ENCODE measurements around the gene ASB18. TPM values are rescaled to one million over a fixed set of nuclear protein-coding genes. Genes with fewer than 3 reads are reported as not detected.

ASB18 gene
- total RNA-seq, 1 experiment from 2014 or later: not detected

DNA sequence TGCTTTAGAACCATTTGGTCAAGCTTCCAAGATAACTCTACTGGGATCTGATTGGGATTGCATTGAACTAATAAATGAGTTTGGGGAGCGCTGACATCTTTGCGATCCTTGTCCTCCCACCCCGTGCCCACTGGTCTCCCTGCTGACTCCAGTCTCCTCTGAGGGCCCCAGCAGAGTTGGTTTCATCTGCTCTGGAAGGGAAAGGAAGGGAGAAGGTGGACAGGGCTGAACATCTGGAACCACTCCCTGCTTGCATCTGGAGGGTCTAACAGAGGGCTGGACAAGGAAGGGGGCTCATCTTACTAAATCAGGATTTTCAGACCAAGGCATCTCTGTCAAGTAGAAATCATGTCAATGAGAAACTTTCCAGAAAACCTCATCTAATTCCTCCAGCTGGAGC lies 108.8 kb downstream of the ASB18 start:
- ChIA-PET CTCF (no interaction called here), POLR2A (no interaction called here)
- intact Hi-C loops (cut with micrococcal nuclease): no loop called here
- TF ChIP-seq, protein P1, sequence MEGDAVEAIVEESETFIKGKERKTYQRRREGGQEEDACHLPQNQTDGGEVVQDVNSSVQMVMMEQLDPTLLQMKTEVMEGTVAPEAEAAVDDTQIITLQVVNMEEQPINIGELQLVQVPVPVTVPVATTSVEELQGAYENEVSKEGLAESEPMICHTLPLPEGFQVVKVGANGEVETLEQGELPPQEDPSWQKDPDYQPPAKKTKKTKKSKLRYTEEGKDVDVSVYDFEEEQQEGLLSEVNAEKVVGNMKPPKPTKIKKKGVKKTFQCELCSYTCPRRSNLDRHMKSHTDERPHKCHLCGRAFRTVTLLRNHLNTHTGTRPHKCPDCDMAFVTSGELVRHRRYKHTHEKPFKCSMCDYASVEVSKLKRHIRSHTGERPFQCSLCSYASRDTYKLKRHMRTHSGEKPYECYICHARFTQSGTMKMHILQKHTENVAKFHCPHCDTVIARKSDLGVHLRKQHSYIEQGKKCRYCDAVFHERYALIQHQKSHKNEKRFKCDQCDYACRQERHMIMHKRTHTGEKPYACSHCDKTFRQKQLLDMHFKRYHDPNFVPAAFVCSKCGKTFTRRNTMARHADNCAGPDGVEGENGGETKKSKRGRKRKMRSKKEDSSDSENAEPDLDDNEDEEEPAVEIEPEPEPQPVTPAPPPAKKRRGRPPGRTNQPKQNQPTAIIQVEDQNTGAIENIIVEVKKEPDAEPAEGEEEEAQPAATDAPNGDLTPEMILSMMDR (IDR thresholded peaks at IDR 0.05; ENCODE audit: unreplicated experiment): no peak
- Mint-ChIP-seq H3K9me3 (ENCODE audit: unreplicated experiment) (no peaks in the 10 kb centered on the region), H3K27me3 (ENCODE audit: insufficient read depth, unreplicated experiment) (no peaks in the 10 kb centered on the region), H3K36me3 (ENCODE audit: insufficient read depth, unreplicated experiment) (no peaks in the 10 kb centered on the region), H3K27ac (ENCODE audit: low read depth, unreplicated experiment) (no peak overlapping the region), H3K4me1 (ENCODE audit: insufficient read depth, unreplicated experiment) (no peaks in the 10 kb centered on the region), H3K4me3 (ENCODE audit: unreplicated experiment) (no peak overlapping the region)
- DNase-seq (ENCODE audit: unreplicated experiment): no peak
- BruUV-seq (replicated peaks): no TSS peak

DNA sequence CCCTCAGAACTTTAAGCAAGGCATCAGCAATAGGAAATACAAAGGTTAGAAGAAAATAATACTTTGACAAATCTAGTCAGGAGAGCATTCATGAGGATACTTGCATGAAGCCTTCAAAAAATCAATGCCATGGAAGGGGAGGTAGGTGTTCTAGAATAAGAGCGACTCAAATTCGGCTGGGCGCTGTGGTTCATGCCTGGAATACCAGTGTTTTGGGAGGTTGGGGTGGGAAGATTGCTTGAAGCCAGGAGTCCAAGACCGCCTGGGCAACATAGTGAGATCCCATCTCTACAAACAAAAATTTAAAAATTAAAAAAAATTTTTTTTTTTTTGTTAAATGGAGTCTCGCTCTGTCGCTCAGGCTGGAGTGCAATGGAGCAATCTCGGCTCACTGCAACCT lies 117.8 kb downstream of the ASB18 start:
- ChIA-PET POLR2A (no interaction called here), CTCF (no interaction called here)
- peaks cover 7% of the 10 kb centered on the region for H3K36me3 Mint-ChIP-seq (ENCODE audit: insufficient read depth, unreplicated experiment)
- H3K4me1 Mint-ChIP-seq (ENCODE audit: insufficient read depth, unreplicated experiment): no peaks in the 10 kb centered on the region
- no TSS peak for BruUV-seq (replicated peaks)
- H3K27ac Mint-ChIP-seq (ENCODE audit: low read depth, unreplicated experiment): no peak overlapping the region
- no peaks in the 10 kb centered on the region for H3K27me3 Mint-ChIP-seq (ENCODE audit: insufficient read depth, unreplicated experiment)
- intact Hi-C loops (cut with micrococcal nuclease): no loop called here
- no peaks in the 10 kb centered on the region for H3K9me3 Mint-ChIP-seq (ENCODE audit: unreplicated experiment)
- no peak overlapping the region for H3K4me3 Mint-ChIP-seq (ENCODE audit: unreplicated experiment)
- no peak for DNase-seq (ENCODE audit: unreplicated experiment)
- TF ChIP-seq, protein P1 (IDR thresholded peaks at IDR 0.05; ENCODE audit: unreplicated experiment): no peak

DNA sequence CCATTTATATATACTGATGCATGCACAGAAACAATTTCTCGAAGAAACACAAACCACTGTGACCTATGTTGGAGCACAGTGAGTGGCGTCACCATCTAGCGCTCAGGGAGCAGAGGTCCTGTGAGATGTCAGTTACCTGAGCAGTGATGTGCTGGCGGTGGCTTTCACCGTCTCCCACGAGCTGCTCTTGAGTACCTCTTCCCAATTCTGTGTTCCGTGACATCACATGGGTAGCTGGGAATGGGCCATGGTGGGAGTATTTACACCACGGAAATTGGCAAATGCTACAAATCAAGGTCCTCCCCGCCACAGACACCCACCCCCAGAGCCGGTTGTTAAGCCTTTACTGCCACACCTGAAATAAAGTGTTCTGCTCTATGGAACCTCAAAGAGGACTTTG lies 120.4 kb downstream of the ASB18 start:
- Mint-ChIP-seq H3K36me3 (ENCODE audit: insufficient read depth, unreplicated experiment) (peaks cover 7% of the 10 kb centered on the region), H3K4me1 (ENCODE audit: insufficient read depth, unreplicated experiment) (no peaks in the 10 kb centered on the region), H3K27ac (ENCODE audit: low read depth, unreplicated experiment) (no peak overlapping the region), H3K4me3 (ENCODE audit: unreplicated experiment) (no peak overlapping the region), H3K9me3 (ENCODE audit: unreplicated experiment) (no peaks in the 10 kb centered on the region), H3K27me3 (ENCODE audit: insufficient read depth, unreplicated experiment) (no peaks in the 10 kb centered on the region)
- intact Hi-C loops (cut with micrococcal nuclease): no loop called here
- DNase-seq (ENCODE audit: unreplicated experiment): no peak
- POLR2A ChIA-PET: interaction anchor here (0.7 kb wide), 1 partner anchor 16 kb away, joined by 3 read pairs; no protein-coding TSS in a partner anchor
- BruUV-seq (replicated peaks): no TSS peak
- CTCF ChIA-PET: interaction anchor here (1.2 kb wide), 1 partner anchor 32 kb away, joined by 3 read pairs; no protein-coding TSS in a partner anchor
- TF ChIP-seq, protein P1 (IDR thresholded peaks at IDR 0.05; ENCODE audit: unreplicated experiment): no peak

Other genes with a start within 250 kb of the ASB18 start
- gene GBX2, start 96.0 kb downstream of the ASB18 start, total RNA-seq (2022): not detected in 2 replicates

Measured in MCF 10A (cell line).